ENCODE results near the gene ZNF580. TPM values are rescaled to one million over a fixed set of nuclear protein-coding genes. Genes with fewer than 3 reads are reported as not detected.

ZNF580 gene
- polyA plus RNA-seq, 1 donor (not counting 4 experiments of a cell fraction or from before 2014, with no cell fraction given) = 3.0 TPM

DNA sequence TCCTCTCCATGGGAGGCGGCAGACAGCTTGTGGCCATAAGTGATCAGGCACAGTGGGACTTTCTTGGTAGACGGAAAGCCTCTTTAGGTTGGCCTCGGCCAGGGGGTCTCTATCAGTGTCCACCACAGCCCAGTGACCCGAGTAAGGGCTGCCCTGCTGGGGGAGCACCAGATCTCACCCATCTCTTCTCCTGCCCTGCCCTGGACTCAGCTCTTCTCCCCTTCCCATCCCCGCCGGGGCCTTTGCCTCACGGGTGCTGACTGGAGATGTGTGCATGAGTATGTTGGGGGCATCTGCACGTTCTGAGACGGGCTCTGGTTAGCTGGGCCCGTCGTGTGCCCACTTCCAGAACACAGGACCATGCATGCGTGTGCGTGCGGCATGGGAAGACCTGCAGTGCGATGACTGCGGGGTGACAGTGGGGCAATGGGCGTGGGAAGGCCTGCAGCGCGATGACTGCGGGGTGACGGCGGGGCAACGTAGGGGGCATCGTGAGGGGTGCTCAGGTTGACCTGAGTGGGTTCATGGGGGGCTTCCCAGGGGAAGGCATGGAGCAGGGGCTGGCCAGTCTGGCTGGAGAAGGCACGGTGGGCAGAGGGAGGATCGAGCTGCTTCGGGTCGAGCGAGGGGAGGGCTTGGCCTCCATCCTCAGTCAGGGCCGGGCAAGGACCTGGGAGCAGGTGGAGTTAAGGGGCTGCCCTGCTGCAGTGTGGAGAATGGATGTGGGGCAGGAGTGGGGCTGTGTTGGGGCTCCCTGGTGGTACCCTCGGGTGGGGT, 50.2 kb downstream of the ZNF580 start:
- no peak overlapping the region for H3K9ac ChIP-seq (ENCODE audit: control insufficient read depth, extremely low read depth, insufficient read depth, low read length)
- no peaks in the 10 kb centered on the region for H3K9me1 ChIP-seq (ENCODE audit: control insufficient read depth, extremely low read depth, insufficient read depth, low read length)
- dilution Hi-C loops (cut with MboI; ENCODE audit: extremely low pct_ligation_motif_present, low sequenced_read_pairs) = no loop called here
- peaks cover 11 to 33% of the 10 kb centered on the region in 2 experiments for H3K36me3 ChIP-seq (ENCODE audit: control insufficient read depth in 2 of 2, extremely low read depth in 1 of 2, insufficient read depth in 2 of 2, low read length in 2 of 2)
- TF ChIP-seq, protein P1, sequence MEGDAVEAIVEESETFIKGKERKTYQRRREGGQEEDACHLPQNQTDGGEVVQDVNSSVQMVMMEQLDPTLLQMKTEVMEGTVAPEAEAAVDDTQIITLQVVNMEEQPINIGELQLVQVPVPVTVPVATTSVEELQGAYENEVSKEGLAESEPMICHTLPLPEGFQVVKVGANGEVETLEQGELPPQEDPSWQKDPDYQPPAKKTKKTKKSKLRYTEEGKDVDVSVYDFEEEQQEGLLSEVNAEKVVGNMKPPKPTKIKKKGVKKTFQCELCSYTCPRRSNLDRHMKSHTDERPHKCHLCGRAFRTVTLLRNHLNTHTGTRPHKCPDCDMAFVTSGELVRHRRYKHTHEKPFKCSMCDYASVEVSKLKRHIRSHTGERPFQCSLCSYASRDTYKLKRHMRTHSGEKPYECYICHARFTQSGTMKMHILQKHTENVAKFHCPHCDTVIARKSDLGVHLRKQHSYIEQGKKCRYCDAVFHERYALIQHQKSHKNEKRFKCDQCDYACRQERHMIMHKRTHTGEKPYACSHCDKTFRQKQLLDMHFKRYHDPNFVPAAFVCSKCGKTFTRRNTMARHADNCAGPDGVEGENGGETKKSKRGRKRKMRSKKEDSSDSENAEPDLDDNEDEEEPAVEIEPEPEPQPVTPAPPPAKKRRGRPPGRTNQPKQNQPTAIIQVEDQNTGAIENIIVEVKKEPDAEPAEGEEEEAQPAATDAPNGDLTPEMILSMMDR (optimal IDR thresholded peaks at IDR 0.05 in 1 of 3, IDR thresholded peaks at IDR 0.05 in 1 of 3, conservative IDR thresholded peaks at IDR 0.05 in 1 of 3; ENCODE audit: extremely low read depth in 1 of 3, insufficient read depth in 2 of 3, low read length in 3 of 3) = no peak
- no peak for TF ChIP-seq EZH2 (IDR thresholded peaks at IDR 0.05; ENCODE audit: low read length)
- FAIRE-seq (no peak), DNase-seq (ENCODE audit: low read depth, low spot score) (no peak)
- no peak overlapping the region for H2AFZ ChIP-seq (ENCODE audit: control insufficient read depth, low read length)
- H3K4me3 ChIP-seq (ENCODE audit: control insufficient read depth in 2 of 3, extremely low read depth in 1 of 3, insufficient read depth in 2 of 3, low read depth in 1 of 3, low read length in 3 of 3) = no peak overlapping the region
- H3K9me3 ChIP-seq (ENCODE audit: control insufficient read depth, low read depth, low read length) = no peaks in the 10 kb centered on the region
- no peak overlapping the region for H3K27ac ChIP-seq (ENCODE audit: control insufficient read depth, insufficient read depth, low read length)
- no peaks in the 10 kb centered on the region for H3K4me1 ChIP-seq (ENCODE audit: control insufficient read depth, extremely low read depth, insufficient read depth, low read length)
- H3K27me3 ChIP-seq (ENCODE audit: control insufficient read depth, extremely low read depth, insufficient read depth, low read length) = no peaks in the 10 kb centered on the region
- H3K79me2 ChIP-seq (ENCODE audit: control insufficient read depth, insufficient read depth, low read length) = peaks cover 19% of the 10 kb centered on the region
- H3K4me2 ChIP-seq (ENCODE audit: control insufficient read depth, extremely low read depth, insufficient read depth, low read depth, low read length) = no peak overlapping the region
- no peaks in the 10 kb centered on the region for H4K20me1 ChIP-seq (ENCODE audit: control insufficient read depth, extremely low read depth, insufficient read depth, low read length)

DNA sequence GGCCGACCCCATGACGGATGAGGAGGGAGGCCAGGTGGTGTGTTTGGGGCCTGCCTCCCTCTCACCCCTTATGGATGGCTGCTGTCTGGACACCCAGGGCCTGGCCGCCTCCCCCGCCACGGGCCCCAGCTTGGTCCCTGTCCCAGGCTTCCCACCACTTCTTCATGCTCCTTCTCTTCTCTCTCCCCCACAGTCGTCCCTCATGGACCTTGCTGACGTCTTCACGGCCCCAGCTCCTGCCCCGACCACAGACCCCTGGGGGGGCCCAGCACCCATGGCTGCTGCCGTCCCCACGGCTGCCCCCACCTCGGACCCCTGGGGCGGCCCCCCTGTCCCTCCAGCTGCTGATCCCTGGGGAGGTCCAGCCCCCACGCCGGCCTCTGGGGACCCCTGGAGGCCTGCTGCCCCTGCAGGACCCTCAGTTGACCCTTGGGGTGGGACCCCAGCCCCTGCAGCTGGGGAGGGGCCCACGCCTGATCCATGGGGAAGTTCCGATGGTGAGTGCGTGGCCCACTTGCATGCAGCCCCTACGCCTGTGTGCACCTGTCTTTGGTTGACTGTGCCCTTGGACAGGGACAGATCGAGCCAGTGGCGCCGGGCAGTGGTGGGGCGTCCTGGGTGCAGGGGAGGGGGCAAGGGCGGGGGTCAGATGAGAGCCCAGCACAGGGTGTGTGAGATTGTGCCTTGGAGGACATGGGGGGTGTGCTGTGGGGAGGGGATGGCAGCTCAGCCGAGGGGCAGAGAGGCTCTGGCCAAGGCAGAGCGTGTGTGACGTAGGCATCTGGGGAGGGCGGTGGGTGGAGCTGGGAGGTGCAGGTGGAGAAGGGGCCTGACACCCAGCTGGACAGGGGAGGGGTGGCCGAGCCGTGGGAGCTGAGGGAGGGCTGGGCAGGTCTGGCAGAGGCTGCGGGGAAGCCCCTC, 51.0 kb downstream of the ZNF580 start:
- Histone ChIP-seq H3K9ac (ENCODE audit: control insufficient read depth, extremely low read depth, insufficient read depth, low read length) (no peak overlapping the region), H3K9me3 (ENCODE audit: control insufficient read depth, low read depth, low read length) (no peaks in the 10 kb centered on the region), H3K4me2 (ENCODE audit: control insufficient read depth, extremely low read depth, insufficient read depth, low read depth, low read length) (no peak overlapping the region), H3K4me3 (ENCODE audit: control insufficient read depth in 2 of 3, extremely low read depth in 1 of 3, insufficient read depth in 2 of 3, low read depth in 1 of 3, low read length in 3 of 3) (no peak overlapping the region), H2AFZ (ENCODE audit: control insufficient read depth, low read length) (no peak overlapping the region), H3K27ac (ENCODE audit: control insufficient read depth, insufficient read depth, low read length) (no peak overlapping the region), H3K36me3 (ENCODE audit: control insufficient read depth in 2 of 2, extremely low read depth in 1 of 2, insufficient read depth in 2 of 2, low read length in 2 of 2) (peaks cover 10 to 33% of the 10 kb centered on the region in 2 experiments), H3K27me3 (ENCODE audit: control insufficient read depth, extremely low read depth, insufficient read depth, low read length) (no peaks in the 10 kb centered on the region), H3K4me1 (ENCODE audit: control insufficient read depth, extremely low read depth, insufficient read depth, low read length) (no peaks in the 10 kb centered on the region), H3K79me2 (ENCODE audit: control insufficient read depth, insufficient read depth, low read length) (peaks cover 10% of the 10 kb centered on the region), H3K9me1 (ENCODE audit: control insufficient read depth, extremely low read depth, insufficient read depth, low read length) (no peaks in the 10 kb centered on the region), H4K20me1 (ENCODE audit: control insufficient read depth, extremely low read depth, insufficient read depth, low read length) (no peaks in the 10 kb centered on the region)
- dilution Hi-C loops (cut with MboI; ENCODE audit: extremely low pct_ligation_motif_present, low sequenced_read_pairs) = no loop called here
- TF ChIP-seq, protein P1 (optimal IDR thresholded peaks at IDR 0.05 in 1 of 3, IDR thresholded peaks at IDR 0.05 in 1 of 3, conservative IDR thresholded peaks at IDR 0.05 in 1 of 3; ENCODE audit: extremely low read depth in 1 of 3, insufficient read depth in 2 of 3, low read length in 3 of 3) = no peak
- TF ChIP-seq EZH2 (IDR thresholded peaks at IDR 0.05; ENCODE audit: low read length) = no peak
- FAIRE-seq (no peak), DNase-seq (ENCODE audit: low read depth, low spot score) (no peak)
